GM13977 (cell line): ENCODE measurements around the gene OR5B3.

Experiments used
- DNase-seq: peaks from one replicate; pipeline ENCODE4 v3.0.0; 2012; ENCODE audit warnings: low spot score
- in situ Hi-C: fragments of 300-500 bp; cut with MboI; formaldehyde crosslinking; loops from one replicate; pipeline ENCODE4 v1.12.0; 2022; ENCODE audit warnings: low sequenced_read_pairs, low pct_unique_long_range_greater_than_20kb, mixed read lengths, inconsistent platforms; ENCODE audit not compliant: unreplicated experiment
- TF ChIP-seq, protein P1 (sequence below): IDR thresholded peaks from 2 replicates; pipeline ENCODE4 v1.5.1; 2012; ENCODE audit warnings: mild to moderate bottlenecking, control low read depth; ENCODE audit not compliant: insufficient read depth; ENCODE audit errors: extremely low read depth, missing control alignments

OR5B3 gene

DNA sequence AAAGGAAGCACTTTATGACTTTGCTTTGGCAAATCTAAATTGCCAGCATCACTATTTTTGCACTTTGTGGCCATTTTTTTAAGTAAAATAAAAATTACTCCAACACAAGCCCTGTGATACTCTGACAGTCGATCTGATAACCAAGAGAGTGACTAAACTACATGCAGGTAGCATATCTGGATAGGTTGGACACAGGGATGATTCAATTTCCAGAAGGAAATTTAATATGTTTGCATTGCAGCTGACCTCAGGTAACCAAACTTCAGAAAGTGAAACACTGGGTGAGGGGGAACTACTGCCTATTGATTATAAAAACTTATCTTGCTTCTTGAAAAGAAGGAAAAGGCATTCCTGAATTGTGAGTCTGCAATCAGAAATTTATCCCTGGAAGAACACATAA is 13.9 kb downstream of the OR5B3 start:
- TF ChIP-seq, protein P1, sequence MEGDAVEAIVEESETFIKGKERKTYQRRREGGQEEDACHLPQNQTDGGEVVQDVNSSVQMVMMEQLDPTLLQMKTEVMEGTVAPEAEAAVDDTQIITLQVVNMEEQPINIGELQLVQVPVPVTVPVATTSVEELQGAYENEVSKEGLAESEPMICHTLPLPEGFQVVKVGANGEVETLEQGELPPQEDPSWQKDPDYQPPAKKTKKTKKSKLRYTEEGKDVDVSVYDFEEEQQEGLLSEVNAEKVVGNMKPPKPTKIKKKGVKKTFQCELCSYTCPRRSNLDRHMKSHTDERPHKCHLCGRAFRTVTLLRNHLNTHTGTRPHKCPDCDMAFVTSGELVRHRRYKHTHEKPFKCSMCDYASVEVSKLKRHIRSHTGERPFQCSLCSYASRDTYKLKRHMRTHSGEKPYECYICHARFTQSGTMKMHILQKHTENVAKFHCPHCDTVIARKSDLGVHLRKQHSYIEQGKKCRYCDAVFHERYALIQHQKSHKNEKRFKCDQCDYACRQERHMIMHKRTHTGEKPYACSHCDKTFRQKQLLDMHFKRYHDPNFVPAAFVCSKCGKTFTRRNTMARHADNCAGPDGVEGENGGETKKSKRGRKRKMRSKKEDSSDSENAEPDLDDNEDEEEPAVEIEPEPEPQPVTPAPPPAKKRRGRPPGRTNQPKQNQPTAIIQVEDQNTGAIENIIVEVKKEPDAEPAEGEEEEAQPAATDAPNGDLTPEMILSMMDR = no peak
- DNase-seq = no peak
- in situ Hi-C loops = no loop called here

DNA sequence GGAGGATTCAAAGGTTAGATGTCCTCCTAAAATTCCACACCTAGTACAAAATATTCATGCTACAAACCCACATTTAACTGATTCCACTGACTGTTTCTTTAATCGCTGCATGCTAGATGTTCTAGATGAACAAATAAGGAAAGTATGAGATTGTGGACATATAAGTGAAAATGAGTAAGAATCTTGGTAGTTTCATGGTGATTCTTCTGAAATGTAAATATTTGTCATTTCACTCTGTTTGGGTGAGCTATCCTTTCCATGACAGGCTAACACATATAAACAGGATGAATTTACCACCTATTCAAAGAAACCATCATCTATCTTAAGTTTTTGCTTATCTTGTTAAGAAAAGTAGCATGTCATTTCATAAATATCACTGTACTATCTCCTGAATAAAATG is 14.8 kb downstream of the OR5B3 start:
- TF ChIP-seq, protein P1 = no peak
- no peak for DNase-seq
- in situ Hi-C loops = no loop called here

DNA sequence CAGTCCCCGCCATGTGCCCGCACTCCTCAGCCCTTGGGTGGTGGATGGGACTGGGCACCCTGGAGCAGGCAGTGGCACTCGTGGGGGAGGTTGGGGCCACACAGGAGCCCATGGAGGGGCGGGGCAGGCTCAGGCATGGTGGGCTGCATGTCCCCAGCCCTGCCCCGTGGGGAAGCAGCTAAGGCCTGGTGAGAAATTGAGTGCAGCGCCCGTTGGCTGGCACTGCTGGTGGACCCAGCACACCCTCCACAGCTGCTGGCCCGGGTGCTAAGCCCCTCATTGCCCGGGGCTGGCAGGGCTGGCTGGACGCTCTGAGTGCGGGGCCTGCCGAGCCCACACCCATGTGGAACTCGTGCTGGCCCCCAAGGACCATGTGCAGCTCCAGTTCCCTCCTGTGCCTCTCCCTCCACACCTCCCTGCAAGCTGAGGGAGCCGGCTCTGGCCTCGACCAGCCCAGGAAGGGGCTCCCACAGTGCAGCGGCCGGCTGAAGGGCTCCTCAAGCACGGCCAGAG is 16.1 kb downstream of the OR5B3 start:
- in situ Hi-C loops = no loop called here
- TF ChIP-seq, protein P1 = no peak
- DNase-seq = no peak

DNA sequence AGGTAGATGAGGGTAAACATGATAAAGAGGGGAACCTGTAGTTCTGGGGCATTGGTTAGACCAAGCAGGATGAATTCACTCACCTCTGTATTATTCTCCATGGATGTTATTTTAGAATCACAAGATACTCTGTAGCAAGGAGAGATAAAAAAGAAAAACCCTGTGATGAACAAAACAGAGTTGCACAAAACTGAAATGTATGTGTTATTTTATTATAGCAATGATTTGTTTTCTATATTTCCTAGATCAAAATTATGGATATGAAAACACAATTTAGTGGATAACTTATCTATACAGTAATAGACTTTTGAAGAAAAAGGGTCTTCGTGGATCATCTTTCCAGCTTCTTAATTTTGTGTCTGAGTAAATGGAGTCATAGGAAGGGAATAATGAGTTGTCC is 47.7 kb downstream of the OR5B3 start, which contains the start of gene OR5B17:
Gene OR5B17, minus strand, starts transcription at position 101 of the 400 bp plus-strand sequence. Its CDS starts 0 bp downstream, at position 101.
- TF ChIP-seq, protein P1 = no peak
- DNase-seq = no peak
- in situ Hi-C loops = no loop called here

DNA sequence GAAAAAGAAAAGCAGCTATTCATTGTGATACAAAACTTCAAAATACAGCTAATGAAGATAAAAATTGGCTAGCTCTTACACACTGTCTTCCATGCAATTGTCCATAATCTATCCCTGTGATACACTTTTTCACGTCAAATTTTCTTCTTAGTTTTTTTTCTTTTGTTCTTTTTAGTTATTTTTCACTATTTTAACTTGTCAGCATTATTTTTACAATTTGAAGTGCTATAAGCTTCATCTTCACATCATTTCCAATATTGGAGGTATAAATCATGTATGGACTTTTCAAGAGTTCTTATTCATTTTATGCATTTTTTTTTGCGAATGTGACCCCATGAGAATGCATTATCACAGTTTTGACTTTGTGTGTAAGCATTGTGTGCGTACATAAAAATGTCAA is 51.9 kb downstream of the OR5B3 start:
- TF ChIP-seq, protein P1 = no peak
- in situ Hi-C loops = no loop called here
- DNase-seq = no peak
